GM23338 (cell line): Measurements from ENCODE around the gene CASK. TPM values are rescaled to one million over a fixed set of nuclear protein-coding genes. Genes with fewer than 3 reads are reported as not detected.
A peak's percentile ranks its signal among the peaks of the same experiment; 100 is the strongest.

Experiments
- ATAC-seq: fragments of 200-7000 bp; cut with Tn5 transposase; 3 replicates; pipeline ENCODE4 v1.9.1; 2020
- DNase-seq: peaks from one replicate; pipeline ENCODE4 v3.0.0-alpha.2; 2015; ENCODE audit warnings: low spot score
- H2AFZ ChIP-seq: fragments of 200-600 bp; sonication (generic); 2 replicates; pipeline ENCODE4 v1.8.0; 2016; ENCODE audit warnings: antibody characterized with exemption, mild to moderate bottlenecking, moderate library complexity
- H3F3A ChIP-seq: fragments of 200-600 bp; sonication (generic); replicated peaks from 2 replicates; pipeline ENCODE4 v1.8.0; 2017; ENCODE audit warnings: antibody characterized with exemption, mixed run types, low read depth
- H3K27ac ChIP-seq: fragments of 200-600 bp; sonication (generic); 2 replicates; pipeline ENCODE4 v1.6.1; 2016; ENCODE audit warnings: low read depth
- H3K27me3 ChIP-seq: fragments of 200-600 bp; sonication (generic); 2 replicates; pipeline ENCODE4 v1.8.0; 2016; ENCODE audit warnings: mild to moderate bottlenecking, mixed run types, moderate library complexity; ENCODE audit not compliant: insufficient read depth
- H3K36me3 ChIP-seq: fragments of 200-600 bp; sonication (generic); 2 replicates; pipeline ENCODE4 v1.8.0; 2016; ENCODE audit warnings: mild to moderate bottlenecking; ENCODE audit not compliant: insufficient read depth
- H3K4me1 ChIP-seq: fragments of 200-600 bp; sonication (generic); 2 replicates; pipeline ENCODE4 v1.8.0; 2016; ENCODE audit warnings: mild to moderate bottlenecking, moderate library complexity; ENCODE audit not compliant: insufficient read depth
- H3K4me2 ChIP-seq: fragments of 200-600 bp; sonication (generic); 2 replicates; pipeline ENCODE4 v1.7.1; 2017; ENCODE audit warnings: mixed run types
- H3K4me3 ChIP-seq: fragments of 200-600 bp; sonication (generic); 2 replicates; pipeline ENCODE4 v1.6.1; 2016; ENCODE audit warnings: mixed run types
- H3K79me2 ChIP-seq: fragments of 200-600 bp; sonication (generic); replicated peaks from 2 replicates; pipeline ENCODE4 v1.8.0; 2017; ENCODE audit warnings: mild to moderate bottlenecking; ENCODE audit not compliant: insufficient read depth
- H3K9me2 ChIP-seq: fragments of 200-600 bp; sonication (generic); 2 replicates; pipeline ENCODE4 v1.8.0; 2017; ENCODE audit not compliant: insufficient read depth
- H4K20me1 ChIP-seq: fragments of 200-600 bp; sonication (generic); replicated peaks from 2 replicates; pipeline ENCODE4 v1.8.0; 2017; ENCODE audit warnings: mild to moderate bottlenecking; ENCODE audit not compliant: insufficient read depth
- H3K27ac Mint-ChIP-seq: 2 replicates; pipeline ENCODE4 v1.8.0; 2020; ENCODE audit warnings: inconsistent platforms, mild to moderate bottlenecking, moderate library complexity, mixed read lengths
- H3K27me3 Mint-ChIP-seq: 3 replicates; pipeline ENCODE4 v1.8.0; 2022; ENCODE audit warnings: low read depth, mild to moderate bottlenecking, moderate library complexity, mixed read lengths, inconsistent platforms; ENCODE audit not compliant: insufficient read depth, poor library complexity
- H3K36me3 Mint-ChIP-seq: 3 replicates; pipeline ENCODE4 v1.8.0; 2021; ENCODE audit warnings: low read depth, mild to moderate bottlenecking, inconsistent platforms, moderate library complexity, mixed read lengths
- H3K4me1 Mint-ChIP-seq: 3 replicates; pipeline ENCODE4 v1.8.0; 2020; ENCODE audit warnings: mild to moderate bottlenecking, inconsistent platforms, mixed read lengths
- H3K4me3 Mint-ChIP-seq: 3 replicates; pipeline ENCODE4 v1.8.0; 2021; ENCODE audit warnings: moderate library complexity, mild to moderate bottlenecking, inconsistent platforms, mixed read lengths
- H3K9me3 Mint-ChIP-seq: 3 replicates; pipeline ENCODE4 v1.8.0; 2020; ENCODE audit warnings: moderate library complexity, mild to moderate bottlenecking, inconsistent platforms, mixed read lengths
- CREB1 ChIP-seq: fragments of 250-450 bp; sonication (Bioruptor Pico); IDR thresholded peaks from 2 replicates; pipeline ENCODE4 v1.5.0; 2020; ENCODE audit warnings: low read depth, mild to moderate bottlenecking, moderate library complexity
- CTCF ChIP-seq, 2 experiments: fragments of 200-600 bp in 1 of 2; sonication (generic) in 1 of 2; conservative IDR thresholded peaks; 2 replicates each; pipeline versions ENCODE4 v1.5.1 to v1.6.1; 2016 to 2017; ENCODE audit warnings: antibody characterized with exemption in 2 of 2, low read depth in 2 of 2, mild to moderate bottlenecking in 2 of 2, moderate library complexity in 1 of 2
- ETS1 ChIP-seq: IDR thresholded peaks from 2 replicates; pipeline ENCODE4 v1.6.1; 2016; ENCODE audit warnings: antibody characterized with exemption
- NANOG ChIP-seq: IDR thresholded peaks from 2 replicates; pipeline ENCODE4 v1.6.1; 2016; ENCODE audit warnings: antibody characterized with exemption, borderline replicate concordance
- REST ChIP-seq: IDR thresholded peaks from one replicate; pipeline ENCODE4 v1.6.1; 2018; ENCODE audit warnings: antibody characterized with exemption; ENCODE audit not compliant: unreplicated experiment
- STAT1 ChIP-seq: IDR thresholded peaks from one replicate; pipeline ENCODE4 v1.6.1; 2016; ENCODE audit warnings: antibody characterized with exemption; ENCODE audit not compliant: unreplicated experiment
- ZNF331 ChIP-seq: fragments of 250-450 bp; sonication (Bioruptor Pico); IDR thresholded peaks from 2 replicates; pipeline ENCODE4 v1.5.0; 2020; ENCODE audit warnings: low read depth, mild to moderate bottlenecking, moderate library complexity
- polyA plus RNA-seq: library from polyadenylated mRNA; unstranded; fragments of >200 nt; fragmentation: Nextera tagmentation; extraction: Ambion mirVana; gene quantifications from 2 replicates; pipeline ENCODE4 v1.2.1, GENCODE V29; 2016
- total RNA-seq: library from RNA; depleted of rRNA; stranded (reverse); fragments of >200 nt; shearing (Covaris generic); gene quantifications from 2 replicates; pipeline ENCODE4 v1.2.3, GENCODE V29; 2014

CASK gene
- total and polyA plus RNA-seq, 2 experiments from 2014 or later = 15.3 to 44.4 TPM

GRCh38 chrX:41580423-41581064 lies 342.8 kb downstream of the CASK start (continued):
- no peak for TF ChIP-seq REST
- no peak for TF ChIP-seq ETS1
- TF ChIP-seq STAT1 = no peak
- no peak for TF ChIP-seq ZNF331 (CRISPR knock-in tag)
- TF ChIP-seq CREB1 (CRISPR knock-in tag) = no peak
- no peak for TF ChIP-seq CTCF (conservative IDR thresholded peaks at IDR 0.05; ENCODE audit: low read depth in 2 of 2)

- ATAC-seq = no peak
- H3K27me3 ChIP-seq = no peaks in the 10 kb centered on the region
- H3K9me2 ChIP-seq = no peaks in the 10 kb centered on the region
- H3F3A ChIP-seq = no peaks in the 10 kb centered on the region
- Mint-ChIP-seq H3K27ac (0 out of 2 replicates have a peak overlapping the region, but pooled peaks have one; percentile 3), H3K9me3 (no peaks in the 10 kb centered on the region; the same call in 2 of the 3 replicates), H3K4me3 (no peak overlapping the region), H3K27me3 (no peaks in the 10 kb centered on the region), H3K4me1 (peaks cover 5% of the 10 kb centered on the region; the same call in 2 of the 3 replicates), H3K36me3 (peaks cover 16% of the 10 kb centered on the region; the same call in 2 of the 3 replicates)
- no peak overlapping the region for H2AFZ ChIP-seq
- H3K27ac ChIP-seq = no peak overlapping the region
- H3K79me2 ChIP-seq = no peaks in the 10 kb centered on the region
- no peaks in the 10 kb centered on the region for H4K20me1 ChIP-seq
- H3K36me3 ChIP-seq = no peaks in the 10 kb centered on the region
- DNase-seq = no peak
- H3K4me2 ChIP-seq = no peak overlapping the region
- no peak for TF ChIP-seq REST
- no peak for TF ChIP-seq STAT1
- no peak for TF ChIP-seq ETS1
- TF ChIP-seq CTCF (conservative IDR thresholded peaks at IDR 0.05; ENCODE audit: low read depth in 2 of 2) = no peak
- no peak for TF ChIP-seq NANOG
- H3K4me3 ChIP-seq = no peak overlapping the region
- no peaks in the 10 kb centered on the region for H3K4me1 ChIP-seq
These were observed 359.5 kb downstream of the CASK start for GRCh38 chrX:41563876-41564275.
